Measurements from ENCODE around the gene TMEM184B. TPM values are rescaled to one million over a fixed set of nuclear protein-coding genes. Genes with fewer than 3 reads are reported as not detected.

The TMEM184B gene
- total RNA-seq, 4 donors from 2014 or later: 52.0 to 108 (median 64.9) TPM

DNA sequence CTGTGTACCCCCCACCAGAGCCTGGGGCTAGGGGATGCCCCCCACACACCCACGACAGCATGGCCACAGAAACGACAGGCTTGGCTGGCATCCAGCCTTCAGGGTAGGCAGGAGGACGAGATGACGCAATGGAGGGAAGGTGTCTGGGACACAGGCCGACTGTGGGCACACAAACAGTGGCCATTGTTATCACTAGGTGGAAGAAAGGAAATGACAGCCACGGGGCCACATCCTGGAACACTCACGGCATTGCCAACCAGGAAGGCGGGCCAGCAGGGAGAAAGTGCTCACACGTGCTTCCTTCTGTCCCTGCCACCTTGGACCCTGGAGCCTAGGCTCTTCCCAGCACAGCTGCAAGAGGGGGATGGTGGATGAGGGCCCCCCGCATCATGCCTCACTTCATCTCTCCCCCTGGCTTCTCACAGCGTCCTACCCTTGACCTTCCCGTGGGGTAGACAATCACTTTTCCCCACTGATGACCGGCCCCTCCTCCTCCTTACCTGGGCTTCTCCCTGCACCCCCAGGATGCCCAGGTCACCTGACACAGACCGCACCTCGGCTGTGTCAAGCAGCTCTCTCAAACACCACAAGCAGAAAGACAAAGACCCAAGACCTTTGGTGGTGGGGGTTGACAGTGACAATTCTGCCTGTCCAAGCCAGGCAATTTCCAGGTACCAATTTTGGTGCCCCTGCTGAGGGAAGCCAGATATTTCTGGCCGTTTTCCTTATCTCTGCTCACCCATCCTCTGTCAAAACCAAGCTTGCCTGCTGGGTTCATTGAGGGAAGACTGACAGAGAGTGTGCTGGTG, 99.8 kb downstream of the TMEM184B start:
- H3K27me3 ChIP-seq: no peaks in the 10 kb centered on the region
- peaks cover 0 to 11% of the 10 kb centered on the region in 2 donors for H3K36me3 ChIP-seq
- H3K27ac ChIP-seq: peak overlapping the region in 2 of 4 donors; percentile 39 to 50
- H3K9me3 ChIP-seq: no peaks in the 10 kb centered on the region
- no peak overlapping the region for H3K4me3 ChIP-seq
- 62 to 72% methylated on average over 9 to 10 of the region's 16 CpGs for WGBS, 2 donors (ENCODE audit: low coverage in 1 of 2)
- TF ChIP-seq, protein P1, sequence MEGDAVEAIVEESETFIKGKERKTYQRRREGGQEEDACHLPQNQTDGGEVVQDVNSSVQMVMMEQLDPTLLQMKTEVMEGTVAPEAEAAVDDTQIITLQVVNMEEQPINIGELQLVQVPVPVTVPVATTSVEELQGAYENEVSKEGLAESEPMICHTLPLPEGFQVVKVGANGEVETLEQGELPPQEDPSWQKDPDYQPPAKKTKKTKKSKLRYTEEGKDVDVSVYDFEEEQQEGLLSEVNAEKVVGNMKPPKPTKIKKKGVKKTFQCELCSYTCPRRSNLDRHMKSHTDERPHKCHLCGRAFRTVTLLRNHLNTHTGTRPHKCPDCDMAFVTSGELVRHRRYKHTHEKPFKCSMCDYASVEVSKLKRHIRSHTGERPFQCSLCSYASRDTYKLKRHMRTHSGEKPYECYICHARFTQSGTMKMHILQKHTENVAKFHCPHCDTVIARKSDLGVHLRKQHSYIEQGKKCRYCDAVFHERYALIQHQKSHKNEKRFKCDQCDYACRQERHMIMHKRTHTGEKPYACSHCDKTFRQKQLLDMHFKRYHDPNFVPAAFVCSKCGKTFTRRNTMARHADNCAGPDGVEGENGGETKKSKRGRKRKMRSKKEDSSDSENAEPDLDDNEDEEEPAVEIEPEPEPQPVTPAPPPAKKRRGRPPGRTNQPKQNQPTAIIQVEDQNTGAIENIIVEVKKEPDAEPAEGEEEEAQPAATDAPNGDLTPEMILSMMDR (IDR thresholded peaks at IDR 0.05): no peak
- TF ChIP-seq POLR2AphosphoS5 (IDR thresholded peaks at IDR 0.05): peak; percentile 65
- peaks cover 0 to 57% (median 17%) of the 10 kb centered on the region in 3 donors for H3K4me1 ChIP-seq
- peak; percentile 48 for ATAC-seq

- Histone ChIP-seq H3K27ac (peak overlapping the region in 2 of 4 donors; percentile 39 to 50), H3K9me3 (no peaks in the 10 kb centered on the region), H3K27me3 (no peaks in the 10 kb centered on the region), H3K4me3 (no peak overlapping the region), H3K4me1 (peaks cover 0 to 57% (median 12%) of the 10 kb centered on the region in 3 donors), H3K36me3 (peaks cover 0 to 20% of the 10 kb centered on the region in 2 donors)
- 70% methylated on average over 6 to 8 of the region's 16 CpGs for WGBS, 2 donors (ENCODE audit: low coverage in 1 of 2)
- ATAC-seq: no peak
- TF ChIP-seq EP300 (IDR thresholded peaks at IDR 0.05): no peak
- TF ChIP-seq POLR2A (IDR thresholded peaks at IDR 0.05): no peak
- no peak for TF ChIP-seq POLR2AphosphoS5 (IDR thresholded peaks at IDR 0.05)
- TF ChIP-seq, protein P1 (IDR thresholded peaks at IDR 0.05): no peak
Observed at GRCh38 chr22:38171927-38172831, 100.6 kb downstream of the TMEM184B start.

DNA sequence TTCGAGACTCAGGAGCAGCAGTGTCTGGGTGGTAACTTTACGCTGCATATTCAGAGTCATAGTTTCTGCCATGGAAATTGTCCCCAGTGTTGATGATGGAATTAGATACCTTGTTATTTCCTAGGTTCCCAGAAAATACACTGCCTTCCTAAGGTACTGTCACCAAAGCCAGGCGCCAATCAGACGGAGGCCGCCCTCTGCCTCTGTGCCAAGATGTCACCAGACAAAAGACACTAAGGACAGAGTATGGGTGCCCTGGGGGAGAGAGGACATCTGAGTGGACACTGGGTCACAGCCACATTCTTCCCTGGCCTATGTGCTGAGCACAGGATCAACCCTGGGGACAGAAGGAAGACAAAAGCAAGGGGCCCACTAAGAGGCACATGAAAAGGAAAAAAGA, 102.3 kb downstream of the TMEM184B start:
- Histone ChIP-seq H3K4me3 (no peak overlapping the region), H3K27ac (no peak overlapping the region)
- no peak for ATAC-seq

More for the DNA sequence above, 102.3 kb downstream of the TMEM184B start:
- 95% methylated on average over 2 of the region's 5 CpGs; no CpG with 5 or more reads in 1 of the 2 donors for WGBS, 2 donors (ENCODE audit: low coverage in 1 of 2)
- Histone ChIP-seq H3K9me3 (no peaks in the 10 kb centered on the region), H3K4me1 (peaks cover 0 to 44% (median 2%) of the 10 kb centered on the region in 3 donors), H3K36me3 (peaks cover 0 to 32% of the 10 kb centered on the region in 2 donors), H3K27me3 (no peaks in the 10 kb centered on the region)
- TF ChIP-seq POLR2AphosphoS5 (IDR thresholded peaks at IDR 0.05) (no peak), POLR2A (IDR thresholded peaks at IDR 0.05) (no peak), EP300 (IDR thresholded peaks at IDR 0.05) (no peak)

Small RNAs within 50 kb of the gene (small RNA-seq; reads per million reads assigned to genes)
- gene RF00017 (0 reads per million in 4 donors), gene RN7SL704P (0 reads per million in 4 donors)

Other genes with a start within 250 kb of the TMEM184B start
- gene PICK1, start 215.6 kb downstream of the TMEM184B start, total RNA-seq: 10 to 100 TPM; 20.3 to 35.3 (median 25.7) TPM
- not detected for gene SLC16A8, start 188.8 kb downstream of the TMEM184B start, total RNA-seq
- under 1 TPM in 1 of 4 donors, not detected in 3; 0.58 TPM for gene BAIAP2L2, start 162.3 kb downstream of the TMEM184B start, total RNA-seq
- 10 to 100 TPM in 3 of 4 donors, 1 to 10 TPM in 1; 4.4 to 30.5 (median 22.0) TPM for gene PLA2G6, start 91.2 kb downstream of the TMEM184B start, total RNA-seq
- gene MAFF, start 71.0 kb downstream of the TMEM184B start, total RNA-seq: 10 to 100 TPM; 21.2 to 93.7 (median 51.2) TPM
- gene CSNK1E, start 44.4 kb upstream of the TMEM184B start, total RNA-seq: 10 to 100 TPM; 70.3 to 90.3 (median 80.0) TPM
- gene KCNJ4, start 182.2 kb upstream of the TMEM184B start, total RNA-seq: not detected
- gene KDELR3, start 195.1 kb upstream of the TMEM184B start, total RNA-seq: 10 to 100 TPM in 1 of 4 donors, 1 to 10 TPM in 3; 2.6 to 19.7 (median 5.4) TPM
- 100 to 1,000 TPM; 323 to 610 (median 490) TPM for gene DDX17, start 233.3 kb upstream of the TMEM184B start, total RNA-seq

All from gastroesophageal sphincter (tissue), 4 donors.